AG04450 (cell line): ENCODE measurements around the gene ANXA9. TPM values are rescaled to one million over a fixed set of nuclear protein-coding genes. Genes with fewer than 3 reads are reported as not detected.

Experiments used
- CTCF ChIA-PET: fragments of 300-600, 350-600 bp; formaldehyde crosslinking; extraction: SDS; loops from one replicate; lab custom pipeline; 2022; ENCODE audit warnings: antibody characterized with exemption, inconsistent platforms; lab: Charles Lee
- POLR2A ChIA-PET: fragments of 350-600 bp; formaldehyde crosslinking; extraction: SDS; loops from one replicate; lab custom pipeline; 2021; ENCODE audit warnings: antibody characterized with exemption, inconsistent platforms; lab: Yijun Ruan, JAX
- DNase-seq: peaks from one replicate; pipeline ENCODE4 v3.0.0-alpha.2; 2011; ENCODE audit warnings: low read depth, low spot score
- H3K27ac ChIP-seq: one replicate; pipeline ENCODE4 v1.5.1; 2012; ENCODE audit warnings: low read depth, low read length, control low read depth
- H3K27me3 ChIP-seq: one replicate; pipeline ENCODE4 v1.6.0; 2012; ENCODE audit warnings: low read length; ENCODE audit not compliant: control insufficient read depth, insufficient read depth
- H3K4me3 ChIP-seq: 2 replicates; pipeline ENCODE4 v1.5.1; 2011; ENCODE audit warnings: mild to moderate bottlenecking, low read depth, low read length, control low read depth
- H3K9me3 ChIP-seq: 2 replicates; pipeline ENCODE4 v1.5.1; 2012; ENCODE audit warnings: low read length; ENCODE audit not compliant: control insufficient read depth, insufficient read depth
- CTCF ChIP-seq: IDR thresholded peaks from 2 replicates; pipeline ENCODE4 v1.5.1; 2011; ENCODE audit warnings: low read depth, low read length, control low read depth, inconsistent platforms
- polyA plus RNA-seq: library from polyadenylated mRNA; depleted of rRNA; stranded (reverse); fragments of >200 nt; gene quantifications from 2 replicates; pipeline ENCODE4 v1.2.3, GENCODE V29; 2011

The ANXA9 gene
- polyA plus RNA-seq, 1 experiment = 0.10 TPM

- DNase-seq = no peak
- H3K27me3 ChIP-seq = no peaks in the 10 kb centered on the region
- no peak for TF ChIP-seq CTCF
- peak overlapping the region; percentile 11 for H3K27ac ChIP-seq
- ChIA-PET POLR2A (interaction anchor here (0.9 to 1.6 kb wide), 2 partner anchors 18 to 64 kb away, joined by 3 to 6 read pairs; no protein-coding TSS in a partner anchor), CTCF (interaction anchor here (1.0 to 6.0 kb wide), 7 partner anchors 11 to 59 kb away, joined by 3 to 60 read pairs (median 4); partner anchors contain the start of gene MINDY1)
- no peaks in the 10 kb centered on the region for H3K9me3 ChIP-seq
- no peak overlapping the region for H3K4me3 ChIP-seq
Observed at GRCh38 chr1:150981177-150981804, 801 bp upstream of the ANXA9 start.

- no peak for TF ChIP-seq CTCF
- no peak for DNase-seq
- Histone ChIP-seq H3K9me3 (no peaks in the 10 kb centered on the region), H3K27ac (no peak overlapping the region), H3K27me3 (no peaks in the 10 kb centered on the region), H3K4me3 (no peak overlapping the region)
- CTCF ChIA-PET = interaction anchor here (4.1 kb wide), 1 partner anchor 10 kb away, joined by 24 read pairs; no protein-coding TSS in a partner anchor
- POLR2A ChIA-PET = no interaction called here
Observed at GRCh38 chr1:150985179-150985825, 3.2 kb downstream of the ANXA9 start.

GRCh38 chr1:150987924-150988323 lies 5.8 kb downstream of the ANXA9 start:
- Histone ChIP-seq H3K27me3 (no peaks in the 10 kb centered on the region), H3K9me3 (no peaks in the 10 kb centered on the region), H3K27ac (no peak overlapping the region), H3K4me3 (no peak overlapping the region)
- ChIA-PET CTCF (interaction anchor here (2.7 to 4.9 kb wide), 2 partner anchors 9 to 19 kb away, joined by 8 to 14 read pairs; partner anchors contain the start of gene MINDY1), POLR2A (no interaction called here)
- DNase-seq = no peak
- TF ChIP-seq CTCF = no peak

GRCh38 chr1:150992626-150993025 lies 10.5 kb downstream of the ANXA9 start:
- CTCF ChIA-PET = interaction anchor here (1.2 kb wide), 1 partner anchor 11 kb away, joined by 3 read pairs; no protein-coding TSS in a partner anchor
- Histone ChIP-seq H3K27ac (no peak overlapping the region), H3K9me3 (no peaks in the 10 kb centered on the region), H3K4me3 (no peak overlapping the region), H3K27me3 (no peaks in the 10 kb centered on the region)
- no peak for TF ChIP-seq CTCF
- DNase-seq = no peak
- POLR2A ChIA-PET = no interaction called here

GRCh38 chr1:150994248-150994647 lies 12.2 kb downstream of the ANXA9 start:
- POLR2A ChIA-PET = no interaction called here

More at GRCh38 chr1:150994248-150994647, 12.2 kb downstream of the ANXA9 start:
- no peak for DNase-seq
- CTCF ChIA-PET = interaction anchor here (0.5 to 3.9 kb wide), 7 partner anchors 9 to 532 kb away, joined by 3 to 63 read pairs (median 9); partner anchors contain the start of genes ANXA9, MINDY1 and TMOD4
- no peak for TF ChIP-seq CTCF
- Histone ChIP-seq H3K9me3 (no peaks in the 10 kb centered on the region), H3K27ac (no peak overlapping the region), H3K27me3 (no peaks in the 10 kb centered on the region), H3K4me3 (no peak overlapping the region)
